HepG2 (cell line): ENCODE data around the gene ETHE1. TPM values are rescaled to one million over a fixed set of nuclear protein-coding genes. Genes with fewer than 3 reads are reported as not detected.

Experiments
- ATAC-seq: fragments of 200-7000 bp; cut with Tn5 transposase; 3 replicates; pipeline ENCODE4 v1.9.1; 2020; ENCODE audit warnings: mild to moderate bottlenecking, moderate library complexity
- BruUV-seq: library from RNA; stranded (reverse); fragments of 400-500 nt; replicated peaks from 2 replicates; lab custom pipeline; 2021; lab: Mats Ljungman, UMichigan
- CTCF ChIA-PET: fragments of 300-600 bp; formaldehyde crosslinking; extraction: SDS; loops from one replicate; lab custom pipeline; 2021; ENCODE audit warnings: low total read pairs, inconsistent platforms, low intra/inter-chr PET ratio; lab: Yijun Ruan, JAX
- POLR2A ChIA-PET: fragments of 350-600 bp; sonication (Branson Sonifier 250); formaldehyde crosslinking; loops from one replicate; lab custom pipeline; 2020; ENCODE audit warnings: antibody characterized with exemption, inconsistent platforms; lab: Yijun Ruan, JAX
- DNase-seq: peaks from one replicate; pipeline ENCODE4 v3.0.0-alpha.2; 2015; ENCODE audit warnings: low spot score
- FAIRE-seq: peaks from 3 replicates; lab custom pipeline; 2011; peaks lifted over from hg19 to GRCh38; lab: Jason Lieb, UNC
- H2AFZ ChIP-seq: one replicate; pipeline ENCODE4 v1.6.1; 2011; ENCODE audit warnings: low read length, inconsistent platforms
- H3K27ac ChIP-seq: fragments of 300-600 bp; 3 replicates; pipeline ENCODE4 v1.8.0; 2011; ENCODE audit warnings: mixed run types, mild to moderate bottlenecking, mixed read lengths, low read length, inconsistent platforms; ENCODE audit not compliant: insufficient read depth; ENCODE audit errors: extremely low read length
- H3K27me3 ChIP-seq, 2 experiments: fragments of 200-600 bp in 1 of 2; 2 replicates in 1 of 2; 3 replicates in 1 of 2; pipeline versions ENCODE4 v1.6.0 to v1.8.0; 2011; ENCODE audit warnings: low read length in 2 of 2, mild to moderate bottlenecking in 2 of 2, moderate library complexity in 2 of 2, inconsistent platforms in 1 of 2; ENCODE audit not compliant: insufficient read depth in 2 of 2, control insufficient read depth in 1 of 2
- H3K36me3 ChIP-seq, 2 experiments: fragments of 200-600 bp in 1 of 2; replicated peaks in 1 of 2; 2 replicates in 1 of 2; 3 replicates in 1 of 2; pipeline versions ENCODE4 v1.5.1 to v1.8.0; 2011; ENCODE audit warnings: low read length in 2 of 2, inconsistent platforms in 1 of 2; ENCODE audit not compliant: insufficient read depth in 2 of 2, control insufficient read depth in 1 of 2
- H3K4me1 ChIP-seq: 2 replicates; pipeline ENCODE4 v1.5.1; 2012; ENCODE audit warnings: low read length, inconsistent platforms; ENCODE audit not compliant: insufficient read depth
- H3K4me2 ChIP-seq: 2 replicates; pipeline ENCODE4 v1.6.0; 2011; ENCODE audit warnings: low read depth, low read length, inconsistent platforms
- H3K4me3 ChIP-seq, 3 experiments: fragments of 200-600 bp in 1 of 3; sonication (generic), shearing (Covaris generic) in 1 of 3; replicated peaks in 1 of 3; 2 replicates each; pipeline ENCODE4 v1.5.1; 2011 to 2016; ENCODE audit warnings: low read length in 3 of 3, inconsistent platforms in 2 of 3, low read depth in 2 of 3, mild to moderate bottlenecking in 2 of 3, control low read depth in 1 of 3, mixed read lengths in 1 of 3; ENCODE audit not compliant: insufficient read depth in 1 of 3
- H3K79me2 ChIP-seq: one replicate; pipeline ENCODE4 v1.6.1; 2011; ENCODE audit warnings: low read length, inconsistent platforms; ENCODE audit not compliant: insufficient read depth
- H3K9ac ChIP-seq: 2 replicates; pipeline ENCODE4 v1.6.0; 2011; ENCODE audit warnings: mild to moderate bottlenecking, low read depth, low read length, inconsistent platforms; ENCODE audit not compliant: insufficient read depth
- H3K9me3 ChIP-seq: 2 replicates; pipeline ENCODE4 v1.5.1; 2012; ENCODE audit warnings: mild to moderate bottlenecking, low read length
- H4K20me1 ChIP-seq: 2 replicates; pipeline ENCODE4 v1.6.0; 2011; ENCODE audit warnings: inconsistent platforms, mild to moderate bottlenecking, low read length, moderate library complexity; ENCODE audit not compliant: insufficient read depth
- ATF7-NPFF ChIP-seq: sonication (generic); formaldehyde crosslinking; IDR thresholded peaks from 2 replicates; pipeline ENCODE4 v1.8.1; 2023; ENCODE audit warnings: mild to moderate bottlenecking, low read depth, missing genetic modification reagents, moderate library complexity
- KAT8 ChIP-seq: IDR thresholded peaks from 2 replicates; pipeline ENCODE4 v1.6.1; 2016; ENCODE audit warnings: missing genetic modification reagents, missing compliant biosample characterization
- MAFK ChIP-seq, 2 experiments: IDR thresholded peaks in 1 of 2; conservative IDR thresholded peaks in 1 of 2; 2 replicates each; pipeline ENCODE4 v1.6.1; 2011; ENCODE audit warnings: improper control_type of control experiment in 2 of 2, low read length in 2 of 2
- MED13 ChIP-seq: sonication (generic); formaldehyde crosslinking; IDR thresholded peaks from 2 replicates; pipeline ENCODE4 v1.5.0; 2020; ENCODE audit warnings: missing genetic modification reagents
- NR2F6 ChIP-seq, 2 experiments: IDR thresholded peaks; 2 replicates each; pipeline ENCODE4 v1.6.1; 2016; ENCODE audit warnings: antibody characterized with exemption in 1 of 2, mild to moderate bottlenecking in 1 of 2
- PHF8 ChIP-seq: sonication (generic); formaldehyde crosslinking; IDR thresholded peaks from 2 replicates; pipeline ENCODE4 v1.5.0; 2020; ENCODE audit warnings: missing genetic modification reagents
- SATB2 ChIP-seq: sonication (generic); formaldehyde crosslinking; IDR thresholded peaks from 2 replicates; pipeline ENCODE4 v1.5.0; 2020; ENCODE audit warnings: missing genetic modification reagents
- ZIK1 ChIP-seq: sonication (generic); formaldehyde crosslinking; IDR thresholded peaks from 2 replicates; pipeline ENCODE4 v1.5.0; 2020; ENCODE audit warnings: mild to moderate bottlenecking, low read depth, missing genetic modification reagents, borderline replicate concordance
- ZNF12 ChIP-seq: sonication (generic); formaldehyde crosslinking; IDR thresholded peaks from 2 replicates; pipeline ENCODE4 v1.5.0; 2020; ENCODE audit warnings: missing genetic modification reagents
- ZNF367 ChIP-seq: sonication (generic); formaldehyde crosslinking; IDR thresholded peaks from 2 replicates; pipeline ENCODE4 v1.4.0; 2020; ENCODE audit warnings: missing genetic modification reagents, borderline replicate concordance
- in situ Hi-C: cut with HindIII; loops from 2 replicates; pipeline ENCODE4 v1.10.0; 2017; ENCODE audit warnings: low pct_unique_long_range_greater_than_20kb; ENCODE audit not compliant: extremely low pct_ligation_motif_present
- intact Hi-C: fragments of 100-400 bp; cut with micrococcal nuclease; formaldehyde crosslinking; loops from one replicate; pipeline ENCODE4 v1.10.0; 2022; ENCODE audit not compliant: unreplicated experiment
- polyA plus RNA-seq, 8 experiments: library from polyadenylated mRNA; depleted of rRNA in 3 of 8; stranded (reverse) in 7 of 8; unstranded in 1 of 8; fragments of >200 nt; fragmentation: Illumina TruSeq in 4 of 8; extraction: Trizol in 4 of 8; gene quantifications; 2 replicates each; pipeline versions ENCODE4 v1.2.1 to v1.2.3, GENCODE V29; 2011 to 2016; ENCODE audit warnings: low read depth in 4 of 8, missing spikeins in 1 of 8, mixed read lengths in 1 of 8; ENCODE audit not compliant: insufficient read depth in 1 of 8
- total RNA-seq, 5 experiments: library from RNA; depleted of rRNA; stranded (reverse); fragments of >200 nt; fragmentation: Illumina TruSeq; extraction: Trizol; gene quantifications; 2 replicates each; pipeline ENCODE4 v1.2.3, GENCODE V29; 2016; ENCODE audit warnings: low read depth in 1 of 5

The ETHE1 gene
- total and polyA plus RNA-seq, 2 of the 13 experiments (the other 11 are each of a cell fraction or from before 2014, with no cell fraction given), result 32.5 to 58.4 TPM

- Histone ChIP-seq H3K79me2 (no peaks in the 10 kb centered on the region), H4K20me1 (no peaks in the 10 kb centered on the region), H3K9ac (no peak overlapping the region), H2AFZ (no peak overlapping the region), H3K4me3 (no peak overlapping the region), H3K36me3 (peaks cover 7 to 29% of the 10 kb centered on the region in 2 experiments; a peak in 4 of 5 replicates), H3K4me1 (peaks cover 6% of the 10 kb centered on the region; the same call in 1 of the 2 replicates), H3K27me3 (no peaks in the 10 kb centered on the region), H3K27ac (no peak overlapping the region), H3K9me3 (peaks cover 7% of the 10 kb centered on the region; the same call in 1 of the 2 replicates), H3K4me2 (no peak overlapping the region)
- no peak for FAIRE-seq
- POLR2A ChIA-PET, result no interaction called here
- no peak for ATAC-seq
- DNase-seq, result no peak
- BruUV-seq, result no TSS peak
- CTCF ChIA-PET, result no interaction called here
- TF ChIP-seq NR2F6 (IDR thresholded peaks at IDR 0.05), result no peak
- TF ChIP-seq NR2F6 (CRISPR knock-in tag; IDR thresholded peaks at IDR 0.05), result no peak
- no peak for TF ChIP-seq MED13
- no peak for TF ChIP-seq PHF8 (CRISPR knock-in tag)
- TF ChIP-seq ZNF12, result no peak
- no peak for TF ChIP-seq ATF7-NPFF
- no peak for TF ChIP-seq SATB2 (CRISPR knock-in tag)
- no peak for TF ChIP-seq KAT8 (CRISPR knock-in tag)
- TF ChIP-seq ZNF367 (CRISPR knock-in tag), result no peak
- no peak for TF ChIP-seq ZIK1 (CRISPR knock-in tag)
- TF ChIP-seq MAFK (conservative IDR thresholded peaks at IDR 0.05 in 1 of 2, IDR thresholded peaks at IDR 0.05 in 1 of 2; ENCODE audit: low read length in 2 of 2), result no peak
- TF ChIP-seq, all 625 proteins: peak for 0
- in situ Hi-C loops (no loop called here), intact Hi-C loops (no loop called here)
These were observed 11.9 kb upstream of the ETHE1 start for GRCh38 chr19:43538922-43539321.
